GM19099 (cell line): ENCODE data around the gene TMEM25.

Experiments
- POLR2A ChIP-seq: IDR thresholded peaks from 3 replicates; pipeline ENCODE4 v1.6.1; 2011; ENCODE audit warnings: low read depth; ENCODE audit not compliant: insufficient read length; ENCODE audit errors: extremely low read depth

Gene TMEM25

DNA sequence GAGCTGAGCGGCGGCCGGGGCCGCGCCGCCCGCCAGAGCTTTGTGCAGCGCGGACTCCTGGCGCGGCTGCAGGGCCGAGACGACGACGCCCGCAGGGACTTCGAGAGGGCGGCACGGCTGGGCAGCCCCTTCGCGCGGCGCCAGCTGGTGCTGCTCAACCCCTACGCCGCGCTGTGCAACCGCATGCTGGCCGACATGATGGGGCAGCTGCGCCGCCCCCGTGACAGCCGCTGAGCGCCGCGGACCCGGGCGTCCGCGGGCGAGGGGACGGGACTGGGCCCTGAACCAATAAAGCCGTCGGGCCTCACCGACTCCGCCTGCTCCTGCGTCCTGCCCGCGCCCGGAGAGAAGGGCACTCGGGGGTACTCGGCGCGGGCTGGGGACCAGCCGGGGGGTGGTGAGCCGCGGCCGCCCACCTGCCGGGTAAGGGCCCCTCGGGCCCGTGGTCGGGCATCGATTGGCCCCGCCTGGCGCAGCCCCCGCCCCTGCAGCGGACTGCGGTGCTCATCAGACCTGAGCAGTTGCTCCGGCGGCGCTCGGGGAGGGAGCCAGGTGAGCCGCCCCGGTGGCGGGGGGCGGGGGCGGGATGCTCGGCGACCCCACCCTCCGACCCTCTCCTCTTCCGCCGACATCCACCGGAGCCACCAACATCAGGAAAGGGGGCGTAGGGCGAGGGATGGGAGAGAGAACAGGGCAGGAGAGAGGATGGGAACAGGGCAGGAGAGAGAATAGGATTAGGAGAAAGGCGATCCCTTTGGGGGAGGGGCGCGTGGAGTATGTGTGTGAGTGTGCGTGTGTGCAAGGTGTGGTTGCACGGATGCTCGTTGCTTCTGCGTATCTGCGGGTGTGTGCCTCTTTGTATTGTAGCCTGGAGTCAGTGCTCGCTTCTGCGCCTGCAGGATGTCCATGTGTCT is at the start of gene TMEM25:
TSS of gene TMEM25 (plus strand) at position 510 of the 914 bp plus-strand sequence. CDS start 610 bp downstream, outside the sequence.
- TF ChIP-seq POLR2A = no peak

DNA sequence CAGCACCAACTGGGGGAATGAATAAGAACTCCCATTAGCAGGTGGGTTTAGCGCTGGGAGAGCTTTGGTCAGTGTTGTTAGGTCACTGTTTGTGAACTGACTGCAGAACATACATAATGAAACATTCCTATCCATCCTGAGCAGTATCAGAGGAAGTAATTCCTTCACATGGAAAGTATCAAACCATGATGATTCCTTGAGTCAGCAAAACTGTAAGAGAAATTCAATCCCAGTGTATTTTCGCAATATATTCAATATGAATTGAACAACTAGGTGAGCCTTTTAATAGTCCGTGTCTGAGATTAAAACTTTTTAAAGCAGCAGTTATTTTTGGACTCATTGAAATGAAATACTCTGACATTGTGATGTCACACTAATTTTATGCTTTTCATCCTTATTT is 46.6 kb upstream of the TMEM25 start:
- no peak for TF ChIP-seq POLR2A

DNA sequence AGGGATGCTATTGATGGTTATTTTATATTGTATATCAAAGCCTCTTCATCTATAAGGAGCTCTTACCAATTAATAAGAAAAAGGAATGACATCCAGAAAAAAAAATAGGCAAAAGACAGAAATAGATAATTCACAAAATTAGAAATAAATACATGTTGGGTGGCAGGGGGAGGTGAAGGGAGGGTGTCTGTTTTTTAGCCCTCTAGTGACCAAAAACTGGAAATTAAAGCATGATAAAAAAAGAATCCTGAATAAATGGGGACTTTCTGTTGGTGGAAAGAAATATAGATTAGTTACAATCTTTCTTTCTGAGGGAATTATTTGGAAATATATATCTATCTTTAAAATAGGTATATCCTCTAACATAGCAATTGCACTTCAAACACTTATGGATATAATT is 45.7 kb upstream of the TMEM25 start:
- TF ChIP-seq POLR2A = no peak

DNA sequence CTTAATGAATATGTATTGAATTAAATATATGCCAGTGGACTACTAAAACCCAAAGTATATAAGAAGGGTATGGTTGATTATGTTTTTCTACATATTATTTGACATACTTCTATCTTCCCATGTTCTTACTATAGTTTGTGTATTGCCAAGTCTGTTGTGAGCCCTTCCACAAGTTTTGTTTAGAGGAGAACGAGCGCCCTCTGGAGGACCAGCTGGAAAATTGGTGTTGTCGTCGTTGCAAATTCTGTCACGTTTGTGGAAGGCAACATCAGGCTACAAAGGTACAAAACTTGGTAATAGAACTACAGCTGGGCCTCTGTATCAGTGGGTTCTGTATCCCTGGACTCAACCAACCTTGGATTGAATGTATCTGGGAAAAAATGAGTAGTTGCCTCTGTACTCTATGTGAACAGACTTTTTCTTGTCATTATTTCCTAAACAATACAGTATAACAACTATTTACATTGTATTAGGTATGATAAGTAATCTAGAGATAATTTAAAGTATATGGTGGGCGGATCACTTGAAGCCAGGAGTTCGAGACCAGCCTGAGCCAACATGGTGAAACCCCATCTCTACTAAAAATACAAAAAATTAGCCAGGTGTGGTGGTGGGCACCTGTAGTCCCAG is 42.4 kb upstream of the TMEM25 start:
- TF ChIP-seq POLR2A = no peak

DNA sequence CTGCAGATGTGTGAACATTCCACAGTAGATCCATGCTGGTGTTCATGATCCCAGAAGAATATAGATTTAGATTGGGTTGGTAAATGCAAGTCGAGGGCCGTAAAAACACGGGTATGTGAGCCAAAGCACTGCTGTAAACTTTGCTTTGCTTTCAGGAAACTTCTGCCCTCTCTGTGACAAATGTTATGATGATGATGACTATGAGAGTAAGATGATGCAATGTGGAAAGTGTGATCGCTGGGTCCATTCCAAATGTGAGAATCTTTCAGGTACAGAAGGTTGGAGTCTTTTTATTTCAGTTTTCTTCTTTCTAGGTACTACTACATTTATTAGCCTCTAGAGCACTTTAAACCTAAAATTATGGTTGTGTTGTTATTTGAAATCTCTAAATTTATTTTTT is 40.0 kb upstream of the TMEM25 start:
- TF ChIP-seq POLR2A = no peak

DNA sequence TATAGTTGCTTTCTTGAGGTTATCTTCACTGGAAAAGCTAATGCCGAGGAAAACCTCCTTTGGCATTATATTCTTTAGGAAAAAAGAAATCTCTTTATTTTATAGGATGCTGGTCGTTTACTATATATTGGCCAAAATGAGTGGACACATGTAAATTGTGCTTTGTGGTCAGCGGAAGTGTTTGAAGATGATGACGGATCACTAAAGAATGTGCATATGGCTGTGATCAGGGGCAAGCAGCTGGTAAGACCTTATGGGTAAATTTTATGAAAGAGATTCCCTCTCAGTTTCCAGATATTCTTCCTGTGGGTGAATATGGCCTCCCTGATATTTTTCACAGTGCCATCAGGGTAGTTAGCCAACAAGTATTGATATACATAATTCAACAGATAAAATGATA is 33.2 kb upstream of the TMEM25 start:
- TF ChIP-seq POLR2A = no peak

DNA sequence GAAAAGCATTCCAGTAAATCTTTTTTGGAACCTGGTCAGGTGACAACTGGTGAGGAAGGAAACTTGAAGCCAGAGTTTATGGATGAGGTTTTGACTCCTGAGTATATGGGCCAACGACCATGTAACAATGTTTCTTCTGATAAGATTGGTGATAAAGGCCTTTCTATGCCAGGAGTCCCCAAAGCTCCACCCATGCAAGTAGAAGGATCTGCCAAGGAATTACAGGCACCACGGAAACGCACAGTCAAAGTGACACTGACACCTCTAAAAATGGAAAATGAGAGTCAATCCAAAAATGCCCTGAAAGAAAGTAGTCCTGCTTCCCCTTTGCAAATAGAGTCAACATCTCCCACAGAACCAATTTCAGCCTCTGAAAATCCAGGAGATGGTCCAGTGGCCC is 27.8 kb upstream of the TMEM25 start:
- TF ChIP-seq POLR2A = no peak

DNA sequence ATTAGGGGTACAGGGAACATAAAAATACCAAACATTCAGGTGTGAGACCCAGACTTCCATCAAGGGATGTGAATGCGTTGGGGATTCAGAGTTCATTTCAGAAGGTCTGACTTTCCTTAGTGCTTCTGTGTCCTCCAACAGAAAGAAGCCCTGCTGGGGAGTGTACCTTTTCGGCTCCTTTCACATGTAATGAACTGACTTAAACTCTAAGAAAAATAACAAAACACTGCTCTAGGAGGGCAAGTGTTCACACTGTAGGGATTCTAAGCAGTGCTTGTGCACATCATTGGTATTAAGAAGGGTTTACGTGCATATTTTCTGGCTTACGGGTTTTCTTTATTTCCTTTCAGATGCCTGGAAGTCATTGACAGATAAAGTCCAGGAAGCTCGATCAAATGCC is 19.4 kb upstream of the TMEM25 start:
- no peak for TF ChIP-seq POLR2A

DNA sequence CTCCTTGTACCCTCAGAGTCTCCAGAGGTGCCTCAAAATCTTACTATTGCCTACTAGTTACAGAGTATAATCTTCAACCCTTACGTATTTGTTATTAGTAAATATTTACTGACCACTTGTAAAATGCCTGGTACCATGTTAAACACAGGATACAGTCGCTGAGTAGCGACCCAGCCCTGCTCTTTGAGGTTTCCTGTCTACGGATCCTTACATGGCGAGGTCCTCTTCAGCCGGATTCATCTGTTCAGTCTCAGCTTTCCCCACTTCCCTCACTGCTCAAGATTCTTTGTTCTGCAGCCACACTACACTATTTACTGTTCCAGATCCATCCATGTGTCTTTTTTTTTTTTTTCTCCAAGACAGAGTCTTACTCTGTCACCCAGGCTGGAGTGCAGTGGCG is 16.9 kb upstream of the TMEM25 start:
- no peak for TF ChIP-seq POLR2A

DNA sequence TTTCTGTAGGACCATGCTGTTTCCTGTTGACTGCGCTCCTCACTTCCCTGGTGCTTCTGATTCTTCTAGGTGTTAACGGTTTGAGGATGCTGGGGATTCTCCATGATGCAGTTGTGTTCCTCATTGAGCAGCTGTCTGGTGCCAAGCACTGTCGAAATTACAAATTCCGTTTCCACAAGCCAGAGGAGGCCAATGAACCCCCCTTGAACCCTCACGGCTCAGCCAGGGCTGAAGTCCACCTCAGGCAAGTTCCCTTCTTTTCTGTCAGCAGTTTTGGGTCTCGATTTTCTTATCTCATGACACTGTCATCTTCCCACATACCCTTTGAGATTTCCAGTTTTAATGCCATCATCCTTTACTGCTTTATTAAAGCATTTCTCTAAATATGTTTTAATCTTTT is 11.4 kb upstream of the TMEM25 start:
- no peak for TF ChIP-seq POLR2A

DNA sequence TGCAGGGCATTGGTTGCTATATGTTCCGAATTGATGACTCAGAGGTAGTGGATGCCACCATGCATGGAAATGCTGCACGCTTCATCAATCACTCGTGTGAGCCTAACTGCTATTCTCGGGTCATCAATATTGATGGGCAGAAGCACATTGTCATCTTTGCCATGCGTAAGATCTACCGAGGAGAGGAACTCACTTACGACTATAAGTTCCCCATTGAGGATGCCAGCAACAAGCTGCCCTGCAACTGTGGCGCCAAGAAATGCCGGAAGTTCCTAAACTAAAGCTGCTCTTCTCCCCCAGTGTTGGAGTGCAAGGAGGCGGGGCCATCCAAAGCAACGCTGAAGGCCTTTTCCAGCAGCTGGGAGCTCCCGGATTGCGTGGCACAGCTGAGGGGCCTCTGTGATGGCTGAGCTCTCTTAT is 9.1 kb upstream of the TMEM25 start:
- no peak for TF ChIP-seq POLR2A

DNA sequence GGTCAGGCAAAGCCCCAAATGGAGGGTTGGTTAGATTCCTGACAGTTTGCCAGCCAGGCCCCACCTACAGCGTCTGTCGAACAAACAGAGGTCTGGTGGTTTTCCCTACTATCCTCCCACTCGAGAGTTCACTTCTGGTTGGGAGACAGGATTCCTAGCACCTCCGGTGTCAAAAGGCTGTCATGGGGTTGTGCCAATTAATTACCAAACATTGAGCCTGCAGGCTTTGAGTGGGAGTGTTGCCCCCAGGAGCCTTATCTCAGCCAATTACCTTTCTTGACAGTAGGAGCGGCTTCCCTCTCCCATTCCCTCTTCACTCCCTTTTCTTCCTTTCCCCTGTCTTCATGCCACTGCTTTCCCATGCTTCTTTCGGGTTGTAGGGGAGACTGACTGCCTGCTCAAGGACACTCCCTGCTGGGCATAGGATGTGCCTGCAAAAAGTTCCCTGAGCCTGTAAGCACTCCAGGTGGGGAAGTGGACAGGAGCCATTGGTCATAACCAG is 8.4 kb upstream of the TMEM25 start:
- no peak for TF ChIP-seq POLR2A

DNA sequence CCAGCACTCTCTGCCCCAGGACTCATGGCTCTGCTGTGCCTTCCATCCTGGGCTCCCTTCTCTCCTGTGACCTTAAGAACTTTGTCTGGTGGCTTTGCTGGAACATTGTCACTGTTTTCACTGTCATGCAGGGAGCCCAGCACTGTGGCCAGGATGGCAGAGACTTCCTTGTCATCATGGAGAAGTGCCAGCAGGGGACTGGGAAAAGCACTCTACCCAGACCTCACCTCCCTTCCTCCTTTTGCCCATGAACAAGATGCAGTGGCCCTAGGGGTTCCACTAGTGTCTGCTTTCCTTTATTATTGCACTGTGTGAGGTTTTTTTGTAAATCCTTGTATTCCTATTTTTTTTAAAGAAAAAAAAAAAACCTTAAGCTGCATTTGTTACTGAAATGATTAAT is 6.6 kb upstream of the TMEM25 start:
- TF ChIP-seq POLR2A = no peak

DNA sequence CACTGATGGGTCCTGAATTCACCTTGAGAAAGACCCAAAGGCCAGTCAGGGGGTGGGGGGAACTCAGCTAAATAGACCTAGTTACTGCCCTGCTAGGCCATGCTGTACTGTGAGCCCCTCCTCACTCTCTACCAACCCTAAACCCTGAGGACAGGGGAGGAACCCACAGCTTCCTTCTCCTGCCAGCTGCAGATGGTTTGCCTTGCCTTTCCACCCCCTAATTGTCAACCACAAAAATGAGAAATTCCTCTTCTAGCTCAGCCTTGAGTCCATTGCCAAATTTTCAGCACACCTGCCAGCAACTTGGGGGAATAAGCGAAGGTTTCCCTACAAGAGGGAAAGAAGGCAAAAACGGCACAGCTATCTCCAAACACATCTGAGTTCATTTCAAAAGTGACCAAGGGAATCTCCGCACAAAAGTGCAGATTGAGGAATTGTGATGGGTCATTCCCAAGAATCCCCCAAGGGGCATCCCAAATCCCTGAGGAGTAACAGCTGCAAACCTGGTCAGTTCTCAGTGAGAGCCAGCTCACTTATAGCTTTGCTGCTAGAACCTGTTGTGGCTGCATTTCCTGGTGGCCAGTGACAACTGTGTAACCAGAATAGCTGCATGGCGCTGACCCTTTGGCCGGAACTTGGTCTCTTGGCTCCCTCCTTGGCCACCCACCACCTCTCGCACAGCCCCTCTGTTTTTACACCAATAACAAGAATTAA is 6.1 kb upstream of the TMEM25 start:
- TF ChIP-seq POLR2A = no peak

DNA sequence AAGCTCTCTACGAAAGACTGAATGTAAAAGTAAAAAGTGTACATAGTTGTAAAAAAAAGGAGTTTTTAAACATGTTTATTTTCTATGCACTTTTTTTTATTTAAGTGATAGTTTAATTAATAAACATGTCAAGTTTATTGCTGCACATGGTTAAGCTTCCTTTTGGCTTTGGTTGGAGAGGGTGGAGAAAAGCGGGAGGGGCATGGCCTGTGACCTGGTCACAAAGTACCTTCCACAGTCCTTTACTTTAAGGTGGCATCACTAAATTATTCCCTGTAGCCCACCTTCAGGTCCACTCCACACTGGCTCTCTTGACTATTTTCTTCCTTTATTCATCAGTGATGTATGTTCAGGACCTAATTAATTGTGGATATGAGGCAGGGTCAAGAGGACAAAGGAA is 4.3 kb upstream of the TMEM25 start:
- TF ChIP-seq POLR2A = no peak

DNA sequence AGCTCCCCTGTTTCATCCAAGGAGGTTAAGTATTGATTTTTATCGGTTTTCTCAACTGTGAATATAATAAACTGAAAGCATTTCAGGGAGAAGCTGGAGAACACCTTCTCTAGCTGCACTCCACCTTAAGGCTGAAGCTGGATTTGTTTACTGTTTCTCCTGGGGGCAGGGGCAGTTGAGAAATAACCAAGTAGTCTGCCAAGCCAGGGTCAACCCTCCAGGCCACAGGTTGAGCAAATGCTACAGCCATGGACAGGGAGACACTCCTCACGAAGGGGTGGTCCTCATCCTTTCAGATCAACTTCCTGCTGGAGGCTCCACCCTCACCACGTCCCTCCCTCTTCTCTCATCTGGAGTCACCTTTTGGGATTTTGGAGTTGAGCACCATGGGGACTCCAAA is 3.9 kb upstream of the TMEM25 start, which contains the start of gene TTC36:
TSS of gene TTC36 (plus strand) at position 366 of the 400 bp plus-strand sequence. CDS start at position 387, 21 bp downstream.
- no peak for TF ChIP-seq POLR2A

DNA sequence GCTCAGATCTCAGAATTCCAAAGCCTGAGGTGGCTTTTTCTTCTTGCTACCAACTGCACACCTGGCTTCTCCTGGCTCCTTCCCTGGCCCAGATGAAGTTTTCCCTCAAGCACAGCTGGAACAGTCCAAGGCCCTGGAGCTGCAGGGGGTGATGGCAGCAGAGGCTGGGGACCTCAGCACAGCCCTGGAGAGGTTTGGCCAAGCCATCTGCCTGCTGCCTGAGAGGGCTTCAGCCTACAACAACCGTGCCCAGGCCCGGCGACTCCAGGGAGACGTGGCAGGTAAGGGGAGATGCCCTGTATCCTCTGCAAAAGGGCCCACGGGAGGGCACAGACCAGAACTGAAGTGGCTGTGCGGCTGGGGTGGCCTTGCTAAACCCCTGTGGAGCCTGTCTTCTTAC is 2.5 kb upstream of the TMEM25 start:
- TF ChIP-seq POLR2A = no peak
